GM11168 (cell line): ENCODE results near the gene OR10H3.
"Not testable (repeated sequence)": the region's sequence is repeated elsewhere in the genome, so short reads cannot be mapped to it uniquely, and the experiment has no call there.

Experiments used
- in situ Hi-C: fragments of 300-500 bp; cut with MboI; formaldehyde crosslinking; loops from one replicate; pipeline ENCODE4 v1.12.0; 2022; ENCODE audit warnings: low sequenced_read_pairs; ENCODE audit not compliant: unreplicated experiment

Gene OR10H3

GRCh38 chr19:15737722-15738121 is at the start of gene OR10H3:
OR10H3 (plus strand) TSS chr19:15737985; CDS start chr19:15741393, 3,408 bp downstream.
- in situ Hi-C loops = no loop called here

DNA sequence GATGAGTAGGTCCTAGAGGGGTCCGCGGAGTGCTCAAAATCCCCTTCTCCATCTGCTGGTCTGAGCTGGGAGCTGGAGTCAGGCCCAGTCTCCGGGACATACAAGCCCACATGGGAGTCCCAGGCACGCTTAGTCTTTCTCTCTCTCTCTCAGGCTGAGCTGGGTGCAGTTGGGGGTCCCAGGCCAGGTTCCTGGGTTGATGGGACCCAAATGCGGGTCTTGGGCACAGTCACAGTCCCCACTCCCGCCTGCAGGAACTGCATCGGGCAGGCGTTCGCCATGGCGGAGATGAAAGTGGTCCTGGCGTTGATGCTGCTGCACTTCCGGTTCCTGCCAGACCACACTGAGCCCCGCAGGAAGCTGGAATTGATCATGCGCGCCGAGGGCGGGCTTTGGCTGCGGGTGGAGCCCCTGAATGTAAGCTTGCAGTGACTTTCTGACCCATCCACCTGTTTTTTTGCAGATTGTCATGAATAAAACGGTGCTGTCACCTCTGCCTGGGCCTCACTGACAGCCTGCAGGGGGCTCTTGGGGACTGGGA is 41.1 kb upstream of the OR10H3 start:
- in situ Hi-C loops = no loop called here

GRCh38 chr19:15701757-15702533 is 35.8 kb upstream of the OR10H3 start:
- in situ Hi-C loops = no loop called here

DNA sequence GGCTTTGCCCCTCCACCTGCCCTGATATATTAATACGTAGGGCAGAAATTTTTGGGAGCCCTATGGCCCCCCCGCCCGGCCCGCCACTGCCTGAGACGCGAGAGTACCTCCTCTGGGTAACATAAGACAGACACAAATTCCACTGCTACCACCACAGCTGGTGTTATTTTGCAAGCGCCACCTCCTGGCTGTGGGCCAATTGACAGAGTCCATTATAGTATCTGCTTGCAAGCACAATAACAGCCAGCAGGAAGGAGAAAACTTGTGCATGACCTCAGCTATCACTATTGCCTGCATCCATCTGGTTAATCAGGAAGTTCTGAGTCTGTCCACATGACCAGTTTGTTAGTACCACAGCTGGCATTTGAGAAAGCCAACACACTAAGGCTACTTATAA is 35.3 kb upstream of the OR10H3 start:
- in situ Hi-C loops = no loop called here

DNA sequence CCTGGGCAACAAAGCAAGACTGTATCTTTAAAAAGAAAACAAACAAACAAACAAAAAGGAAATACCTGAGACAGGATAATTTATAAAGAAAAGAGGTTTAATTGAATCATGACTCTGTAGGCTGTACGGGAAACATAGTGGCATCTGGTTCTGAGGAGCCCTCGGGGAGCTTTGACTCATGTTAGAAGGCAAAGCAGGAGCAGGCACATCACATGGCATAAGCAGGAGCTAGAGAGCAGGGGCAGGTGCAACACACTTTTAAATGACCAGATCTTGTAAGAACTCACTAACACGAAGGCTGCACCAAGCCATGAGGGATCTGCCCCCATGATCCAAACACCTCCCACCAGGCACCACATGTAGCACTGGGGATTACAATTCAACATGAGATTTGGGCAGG is 23.1 kb upstream of the OR10H3 start:
- in situ Hi-C loops = no loop called here

DNA sequence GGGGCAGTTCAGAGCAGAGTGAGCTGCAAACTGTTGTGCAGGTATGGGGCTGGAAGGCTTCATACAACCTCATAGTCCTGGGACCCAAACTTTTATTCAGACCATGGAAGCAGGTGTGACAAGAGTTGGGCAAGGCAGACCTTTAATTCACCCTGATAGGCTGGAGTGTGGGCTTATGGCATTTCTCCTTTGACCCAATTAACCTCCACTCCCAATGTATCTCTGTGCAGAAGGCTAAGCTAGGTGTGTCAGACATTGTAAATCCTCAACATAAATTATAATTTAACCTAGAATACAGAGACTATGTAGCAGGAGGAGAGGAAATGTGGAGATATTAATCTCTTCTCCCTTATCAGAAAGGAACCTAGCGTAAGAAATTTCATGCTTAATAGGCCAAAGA is 22.1 kb upstream of the OR10H3 start:
- in situ Hi-C loops = no loop called here

- in situ Hi-C loops = no loop called here
These were observed 20.0 kb upstream of the OR10H3 start for GRCh38 chr19:15717809-15718208.

DNA sequence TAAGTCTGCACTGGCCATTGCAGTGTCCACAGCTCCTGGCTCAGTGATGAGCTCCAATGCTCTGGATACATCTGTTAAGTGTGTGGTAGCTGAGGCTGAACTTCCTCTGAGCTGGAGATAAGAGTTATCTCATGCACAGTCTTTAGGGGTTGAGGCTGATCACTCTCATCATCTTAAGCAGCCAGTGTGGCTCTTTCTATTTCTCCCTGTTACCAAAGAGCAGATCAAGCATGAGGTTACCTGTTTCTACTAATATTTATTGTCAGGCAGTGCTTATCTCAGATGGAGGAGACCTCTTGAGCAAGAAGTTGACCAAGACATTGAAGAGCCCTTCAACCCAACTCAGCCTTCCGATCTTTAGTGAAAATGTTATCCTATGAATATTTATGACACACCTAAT is 16.5 kb upstream of the OR10H3 start:
- in situ Hi-C loops = no loop called here

DNA sequence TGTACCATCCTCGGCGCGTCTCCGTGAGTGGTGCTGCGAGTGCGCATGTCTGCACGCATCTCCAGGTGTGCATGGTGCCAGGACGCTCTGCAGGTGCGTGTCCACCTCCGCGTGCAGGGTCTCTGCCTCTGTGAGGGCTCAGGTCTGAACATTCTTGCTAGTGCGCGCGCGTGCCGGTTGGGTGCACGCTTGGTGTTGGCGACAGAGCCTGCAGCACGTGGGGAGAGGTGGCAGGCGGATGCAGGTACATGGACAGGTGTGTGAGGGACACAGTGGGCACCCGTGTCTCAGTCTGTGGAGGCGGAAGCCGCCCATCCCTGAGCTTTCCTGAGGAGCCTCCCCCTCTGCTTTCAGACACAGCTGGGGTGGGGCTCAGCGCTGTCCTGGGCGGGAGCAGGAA is 14.8 kb upstream of the OR10H3 start:
- in situ Hi-C loops = no loop called here

- in situ Hi-C loops = no loop called here
These were observed 10.1 kb upstream of the OR10H3 start, which contains the start of gene OR10H2 for GRCh38 chr19:15727724-15728123. OR10H2 (plus strand) TSS chr19:15728024; CDS start chr19:15728044, 20 bp downstream.

DNA sequence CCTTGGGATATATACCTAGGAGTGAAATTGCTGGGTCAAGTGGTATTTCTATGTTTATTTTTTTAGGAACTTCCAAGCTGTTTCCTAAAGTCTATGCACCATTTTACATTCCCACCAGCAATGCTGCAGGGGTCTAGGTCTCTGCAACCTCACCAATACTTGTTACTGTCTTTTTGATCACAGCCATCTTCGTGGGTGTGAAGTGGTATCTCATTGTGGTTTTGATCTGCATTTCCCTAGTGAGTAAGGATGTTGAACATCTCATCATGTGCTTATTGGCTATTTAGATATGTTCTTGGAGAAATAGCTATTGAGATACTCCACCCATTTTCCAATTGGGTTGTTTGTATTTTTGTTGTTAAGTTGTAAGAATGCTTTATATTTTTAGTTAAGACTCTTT is 7.2 kb upstream of the OR10H3 start:
- in situ Hi-C loops = no loop called here

DNA sequence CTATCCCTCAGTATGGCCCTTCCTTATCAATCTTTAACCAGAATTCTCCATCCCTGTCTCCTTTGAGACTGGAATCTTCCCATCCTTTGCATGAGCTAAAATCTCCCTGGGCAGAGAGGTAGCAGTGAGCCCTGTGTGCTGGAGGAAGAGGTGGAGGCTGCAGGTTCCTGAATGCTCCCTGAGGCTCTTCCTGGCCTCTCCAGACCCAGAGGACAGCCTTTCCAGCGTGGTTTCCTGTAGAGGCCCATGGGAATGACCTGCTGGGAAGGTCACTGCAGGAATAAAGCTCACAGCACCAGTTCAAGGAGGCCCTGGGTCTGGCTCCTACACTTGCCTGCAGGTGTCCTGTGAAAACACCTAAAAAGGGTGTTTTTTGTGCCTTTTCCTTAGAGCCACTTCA is 5.4 kb upstream of the OR10H3 start:
- in situ Hi-C loops = no loop called here

GRCh38 chr19:15733895-15734294 is 3.9 kb upstream of the OR10H3 start:
- in situ Hi-C loops = no loop called here

GRCh38 chr19:15740785-15741184 is 3.0 kb downstream of the OR10H3 start:
- in situ Hi-C loops = no loop called here

GRCh38 chr19:15748239-15748638 is 10.5 kb downstream of the OR10H3 start:
- in situ Hi-C loops = no loop called here

GRCh38 chr19:15758379-15758778 is 20.6 kb downstream of the OR10H3 start:
- in situ Hi-C loops = no loop called here

- in situ Hi-C loops = no loop called here
These were observed 22.3 kb downstream of the OR10H3 start for GRCh38 chr19:15759962-15760565.

- in situ Hi-C loops = no loop called here
These were observed 31.8 kb downstream of the OR10H3 start for GRCh38 chr19:15769586-15769985.

- in situ Hi-C loops = not testable (repeated sequence)
These were observed 36.4 kb downstream of the OR10H3 start for GRCh38 chr19:15774159-15774558.

GRCh38 chr19:15775249-15775648 is 37.5 kb downstream of the OR10H3 start:
- in situ Hi-C loops = no loop called here

DNA sequence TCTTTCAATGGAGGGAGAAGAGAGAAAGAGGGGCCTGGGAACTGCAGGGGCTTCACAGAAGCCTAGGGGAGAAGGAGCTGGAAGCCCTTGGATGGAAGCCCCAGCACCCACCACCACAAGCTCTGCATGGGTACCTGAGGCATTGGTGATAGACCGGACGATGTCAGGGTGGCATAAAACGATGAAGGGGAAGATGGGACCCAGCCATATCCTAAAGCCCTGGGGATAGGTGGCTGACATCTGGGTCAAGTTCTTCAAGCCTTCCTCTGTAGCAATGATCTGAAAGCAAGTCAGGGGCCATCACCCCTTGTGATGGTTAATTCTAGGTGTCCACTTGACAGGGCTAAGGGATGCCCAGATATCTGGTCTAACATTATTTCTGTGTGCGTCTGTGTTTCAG is 38.5 kb downstream of the OR10H3 start:
- in situ Hi-C loops = no loop called here
